Esophagus squamous epithelium (tissue), 5 donors: ENCODE measurements around the gene DNAH14. TPM values are rescaled to one million over a fixed set of nuclear protein-coding genes. Genes with fewer than 3 reads are reported as not detected.

Source experiments
- DNase-seq: peaks from one replicate; lab custom pipeline; 2025; lab: John Stamatoyannopoulos, UW
- H3K27ac ChIP-seq, 4 donors: fragments of 200-600 bp; sonication (generic); one replicate each; pipeline ENCODE4 v1.5.1; 2016 to 2019; ENCODE audit warnings: mild to moderate bottlenecking in 1 of 4
- H3K27me3 ChIP-seq, 4 donors: fragments of 200-600 bp; sonication (generic); 1 replicate in 3 of 4; 2 replicates in 1 of 4; pipeline versions ENCODE4 v1.5.1 to v1.6.0; 2017 to 2021; ENCODE audit warnings: antibody characterized with exemption in 1 of 4
- H3K36me3 ChIP-seq, 3 donors: fragments of 200-600 bp; sonication (generic); one replicate each; pipeline ENCODE4 v1.5.1; 2016 to 2019
- H3K4me1 ChIP-seq, 3 donors: fragments of 200-600 bp; sonication (generic); one replicate each; pipeline ENCODE4 v1.5.1; 2017 to 2019
- H3K4me3 ChIP-seq, 4 donors: fragments of 200-600 bp; sonication (generic); 1 replicate in 3 of 4; 2 replicates in 1 of 4; pipeline ENCODE4 v1.5.1; 2016 to 2019; ENCODE audit warnings: mild to moderate bottlenecking in 2 of 4, moderate library complexity in 1 of 4
- H3K9me3 ChIP-seq, 3 donors: fragments of 200-600 bp; sonication (generic); one replicate each; pipeline ENCODE4 v1.5.1; 2016 to 2019
- POLR2A ChIP-seq, 4 donors: fragments of 450-650 bp; IDR thresholded peaks; one replicate each; pipeline ENCODE4 v1.6.1; 2017; ENCODE audit warnings: antibody characterized with exemption in 4 of 4, mild to moderate bottlenecking in 4 of 4, moderate library complexity in 3 of 4
- WGBS, 2 donors: methylation state at CpG; one replicate each; pipeline ENCODE4 v1.1.5; 2018; 5-methylcytosine and 5-hydroxymethylcytosine counted together
- intact Hi-C: fragments of 100-400 bp; cut with DNase I; formaldehyde crosslinking; loops from one replicate; pipeline ENCODE4 v1.15.0; 2022
- total RNA-seq, 4 donors: library from RNA; depleted of rRNA; stranded (reverse); fragments of >200 nt; gene quantifications; one replicate each; pipeline ENCODE4 v1.1.0, GENCODE V29; 2016
- TF ChIP-seq, protein P1 (sequence below), 6 experiments: fragments of 450-650 bp in 4 of 6; fragments of 200-600 bp in 2 of 6; sonication (generic) in 2 of 6; IDR thresholded peaks; one replicate each; pipeline ENCODE4 v1.5.1; 2016 to 2019; ENCODE audit warnings: antibody characterized with exemption in 6 of 6, mild to moderate bottlenecking in 4 of 6, moderate library complexity in 4 of 6
- donor health status: DM: yes; HTN: yes; CAD: no.

DNAH14 gene
- total RNA-seq, 4 donors from 2014 or later = 2.0 to 11.4 (median 7.3) TPM

- Histone ChIP-seq H3K27me3 (peaks cover 0 to 6% (median 0%) of the 10 kb centered on the region in 4 donors), H3K27ac (no peak overlapping the region), H3K9me3 (peaks cover 0 to 16% (median 15%) of the 10 kb centered on the region in 3 donors), H3K36me3 (no peaks in the 10 kb centered on the region), H3K4me1 (peaks cover 0 to 18% (median 0%) of the 10 kb centered on the region in 3 donors), H3K4me3 (peak overlapping the region in 3 of 4 donors; percentile 47 to 66 (median 59))
- intact Hi-C loops = no loop called here
- 74 to 89% methylated on average over 4 of the region's 4 CpGs for WGBS, 2 donors
- DNase-seq = no peak
- TF ChIP-seq, protein P1, sequence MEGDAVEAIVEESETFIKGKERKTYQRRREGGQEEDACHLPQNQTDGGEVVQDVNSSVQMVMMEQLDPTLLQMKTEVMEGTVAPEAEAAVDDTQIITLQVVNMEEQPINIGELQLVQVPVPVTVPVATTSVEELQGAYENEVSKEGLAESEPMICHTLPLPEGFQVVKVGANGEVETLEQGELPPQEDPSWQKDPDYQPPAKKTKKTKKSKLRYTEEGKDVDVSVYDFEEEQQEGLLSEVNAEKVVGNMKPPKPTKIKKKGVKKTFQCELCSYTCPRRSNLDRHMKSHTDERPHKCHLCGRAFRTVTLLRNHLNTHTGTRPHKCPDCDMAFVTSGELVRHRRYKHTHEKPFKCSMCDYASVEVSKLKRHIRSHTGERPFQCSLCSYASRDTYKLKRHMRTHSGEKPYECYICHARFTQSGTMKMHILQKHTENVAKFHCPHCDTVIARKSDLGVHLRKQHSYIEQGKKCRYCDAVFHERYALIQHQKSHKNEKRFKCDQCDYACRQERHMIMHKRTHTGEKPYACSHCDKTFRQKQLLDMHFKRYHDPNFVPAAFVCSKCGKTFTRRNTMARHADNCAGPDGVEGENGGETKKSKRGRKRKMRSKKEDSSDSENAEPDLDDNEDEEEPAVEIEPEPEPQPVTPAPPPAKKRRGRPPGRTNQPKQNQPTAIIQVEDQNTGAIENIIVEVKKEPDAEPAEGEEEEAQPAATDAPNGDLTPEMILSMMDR (IDR thresholded peaks at IDR 0.05) = no peak
- TF ChIP-seq POLR2A (IDR thresholded peaks at IDR 0.05) = no peak
These were observed 569 bp upstream of the DNAH14 start for GRCh38 chr1:224928906-224929305.

DNA sequence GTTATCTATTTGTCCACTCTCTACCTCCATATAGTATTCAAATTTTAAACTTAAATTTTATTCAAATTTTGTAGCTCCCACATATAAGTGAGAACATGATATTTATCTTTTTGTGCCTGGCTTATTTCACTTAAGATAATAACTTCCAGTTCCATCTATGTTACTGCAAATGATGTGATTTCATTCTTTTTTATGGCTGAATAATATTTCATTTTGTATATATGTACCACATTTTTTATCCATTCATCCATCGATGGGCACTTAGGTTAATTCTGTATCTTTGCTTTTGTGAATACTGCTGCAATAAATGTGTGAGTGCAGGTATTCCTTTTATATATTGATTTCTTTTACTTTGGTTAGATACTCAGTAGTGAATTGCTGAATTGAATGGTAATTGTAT, 2.1 kb downstream of the DNAH14 start:
- TF ChIP-seq, protein P1 (IDR thresholded peaks at IDR 0.05) = no peak
- no peak for TF ChIP-seq POLR2A (IDR thresholded peaks at IDR 0.05)
- WGBS, 2 donors = 96 to 100% methylated on average over 1 of the region's 1 CpG
- intact Hi-C loops = no loop called here
- Histone ChIP-seq H3K36me3 (no peaks in the 10 kb centered on the region), H3K4me3 (no peak overlapping the region), H3K4me1 (peaks cover 0 to 18% (median 0%) of the 10 kb centered on the region in 3 donors), H3K27ac (no peak overlapping the region), H3K27me3 (peaks cover 0 to 6% (median 0%) of the 10 kb centered on the region in 4 donors), H3K9me3 (peaks cover 0 to 29% (median 23%) of the 10 kb centered on the region in 3 donors)
- no peak for DNase-seq

DNA sequence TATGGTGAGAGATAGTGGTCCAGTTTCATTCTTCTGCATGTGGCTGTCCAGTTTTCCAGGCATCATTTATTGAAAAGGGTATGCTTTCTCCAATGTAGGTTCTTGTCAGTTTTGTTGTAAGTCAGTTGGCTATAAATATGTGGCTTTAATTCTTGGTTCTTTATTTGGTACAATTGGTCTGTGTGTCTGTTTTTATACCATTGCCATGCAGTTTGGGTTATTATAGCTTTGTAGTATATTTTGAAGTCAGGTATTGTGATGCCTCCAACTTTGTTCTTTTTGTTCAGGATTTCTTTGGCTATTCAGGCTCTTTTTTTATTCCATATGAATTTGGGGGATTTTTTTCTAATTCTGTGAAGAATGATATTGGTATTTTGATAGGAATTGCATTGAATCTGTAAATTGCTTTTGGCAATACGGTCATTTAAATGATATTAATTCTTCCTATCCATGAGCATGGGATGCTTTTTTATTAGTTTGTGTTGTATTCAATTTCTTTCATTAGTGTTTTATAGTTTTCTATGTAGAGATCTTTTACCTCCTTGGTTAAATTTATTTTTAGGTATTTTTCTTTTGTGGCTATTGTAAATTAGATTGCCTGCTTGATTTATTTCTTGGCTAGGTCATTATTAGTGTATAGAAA, 3.3 kb downstream of the DNAH14 start:
- H3K4me3 ChIP-seq = no peak overlapping the region
- TF ChIP-seq, protein P1 (IDR thresholded peaks at IDR 0.05) = no peak
- no peak for TF ChIP-seq POLR2A (IDR thresholded peaks at IDR 0.05)
- H3K4me1 ChIP-seq = peaks cover 0 to 18% (median 0%) of the 10 kb centered on the region in 3 donors
- H3K27me3 ChIP-seq = peaks cover 0 to 6% (median 0%) of the 10 kb centered on the region in 4 donors
- H3K9me3 ChIP-seq = peaks cover 0 to 29% (median 23%) of the 10 kb centered on the region in 3 donors
- intact Hi-C loops = no loop called here
- DNase-seq = no peak
- H3K36me3 ChIP-seq = no peaks in the 10 kb centered on the region
- H3K27ac ChIP-seq = no peak overlapping the region
- WGBS, 2 donors = 86 to 91% methylated on average over 1 of the region's 1 CpG

GRCh38 chr1:224933584-224933983, 4.1 kb downstream of the DNAH14 start:
- Histone ChIP-seq H3K4me3 (no peak overlapping the region), H3K4me1 (peaks cover 0 to 18% (median 0%) of the 10 kb centered on the region in 3 donors), H3K36me3 (no peaks in the 10 kb centered on the region), H3K27ac (no peak overlapping the region), H3K9me3 (peaks cover 0 to 29% (median 23%) of the 10 kb centered on the region in 3 donors), H3K27me3 (peaks cover 0 to 6% (median 0%) of the 10 kb centered on the region in 4 donors)
- intact Hi-C loops = no loop called here
- TF ChIP-seq, protein P1 (IDR thresholded peaks at IDR 0.05) = no peak
- TF ChIP-seq POLR2A (IDR thresholded peaks at IDR 0.05) = no peak
- no peak for DNase-seq
- 82 to 97% methylated on average over 4 of the region's 4 CpGs for WGBS, 2 donors

- 89 to 90% methylated on average over 4 of the region's 4 CpGs for WGBS, 2 donors
- Histone ChIP-seq H3K4me1 (no peaks in the 10 kb centered on the region), H3K27ac (no peak overlapping the region), H3K36me3 (no peaks in the 10 kb centered on the region), H3K9me3 (peaks cover 0 to 16% (median 9%) of the 10 kb centered on the region in 3 donors), H3K4me3 (no peak overlapping the region), H3K27me3 (no peaks in the 10 kb centered on the region)
- intact Hi-C loops = no loop called here
- TF ChIP-seq POLR2A (IDR thresholded peaks at IDR 0.05) = no peak
- TF ChIP-seq, protein P1 (IDR thresholded peaks at IDR 0.05) = no peak
- DNase-seq = no peak
These were observed 9.2 kb downstream of the DNAH14 start for GRCh38 chr1:224938652-224939051.
